Body of pancreas (tissue), 4 donors: ENCODE results near the gene QSOX1. TPM values are rescaled to one million over a fixed set of nuclear protein-coding genes. Genes with fewer than 3 reads are reported as not detected.

Experiments used
- ATAC-seq: fragments of 150-250 bp; one replicate; pipeline ENCODE4 v1.9.1; 2016
- DNase-seq, 4 donors: peaks; one replicate each; pipeline ENCODE4 v3.0.0-alpha.2; 2019
- H3K27ac ChIP-seq, 4 donors: fragments of 200-600 bp; sonication (generic); 1 replicate in 3 of 4; 2 replicates in 1 of 4; pipeline versions ENCODE4 v1.5.1 to v1.6.1; 2016 to 2019; ENCODE audit warnings: mild to moderate bottlenecking in 1 of 4, mixed read lengths in 1 of 4, moderate library complexity in 1 of 4
- H3K27me3 ChIP-seq, 2 donors: fragments of 200-600 bp; sonication (generic); one replicate each; pipeline ENCODE4 v1.6.0; 2016; ENCODE audit warnings: mild to moderate bottlenecking in 1 of 2
- H3K36me3 ChIP-seq, 2 donors: fragments of 200-600 bp; sonication (generic); replicated peaks in 1 of 2; 2 replicates each; pipeline ENCODE4 v1.5.1; 2016; ENCODE audit warnings: low read depth in 2 of 2; ENCODE audit not compliant: insufficient read depth in 1 of 2
- H3K4me1 ChIP-seq: fragments of 200-600 bp; sonication (generic); one replicate; pipeline ENCODE4 v1.6.0; 2016
- H3K4me3 ChIP-seq, 2 donors: fragments of 200-600 bp; sonication (generic); 1 replicate in 1 of 2; 2 replicates in 1 of 2; pipeline ENCODE4 v1.5.1; 2016 to 2019
- H3K9me3 ChIP-seq, 3 donors: fragments of 200-600 bp; sonication (generic); 1 replicate in 2 of 3; 2 replicates in 1 of 3; pipeline ENCODE4 v1.5.1; 2016
- POLR2A ChIP-seq, 3 donors: fragments of 450-650 bp; IDR thresholded peaks; one replicate each; pipeline ENCODE4 v1.6.1; 2016; ENCODE audit warnings: antibody characterized with exemption in 3 of 3, mild to moderate bottlenecking in 2 of 3
- WGBS, 2 donors: methylation state at CpG; one replicate each; pipeline ENCODE4 v1.1.5; 2017; 5-methylcytosine and 5-hydroxymethylcytosine counted together
- intact Hi-C: fragments of 100-400 bp; cut with DNase I; formaldehyde crosslinking; loops from one replicate; pipeline ENCODE4 v1.15.1; 2023
- total RNA-seq, 2 donors: library from RNA; depleted of rRNA; stranded (reverse); fragments of >200 nt; gene quantifications; one replicate each; pipeline ENCODE4 v1.1.0, GENCODE V29; 2016
- TF ChIP-seq, protein P1 (sequence below), 7 experiments: fragments of 450-650 bp in 4 of 7; fragments of 200-600 bp in 3 of 7; sonication (generic) in 3 of 7; IDR thresholded peaks; one replicate each; pipeline ENCODE4 v1.5.1; 2016 to 2019; ENCODE audit warnings: antibody characterized with exemption in 7 of 7

The QSOX1 gene
- total RNA-seq, 2 donors from 2014 or later, result 61.5 to 192 TPM

DNA sequence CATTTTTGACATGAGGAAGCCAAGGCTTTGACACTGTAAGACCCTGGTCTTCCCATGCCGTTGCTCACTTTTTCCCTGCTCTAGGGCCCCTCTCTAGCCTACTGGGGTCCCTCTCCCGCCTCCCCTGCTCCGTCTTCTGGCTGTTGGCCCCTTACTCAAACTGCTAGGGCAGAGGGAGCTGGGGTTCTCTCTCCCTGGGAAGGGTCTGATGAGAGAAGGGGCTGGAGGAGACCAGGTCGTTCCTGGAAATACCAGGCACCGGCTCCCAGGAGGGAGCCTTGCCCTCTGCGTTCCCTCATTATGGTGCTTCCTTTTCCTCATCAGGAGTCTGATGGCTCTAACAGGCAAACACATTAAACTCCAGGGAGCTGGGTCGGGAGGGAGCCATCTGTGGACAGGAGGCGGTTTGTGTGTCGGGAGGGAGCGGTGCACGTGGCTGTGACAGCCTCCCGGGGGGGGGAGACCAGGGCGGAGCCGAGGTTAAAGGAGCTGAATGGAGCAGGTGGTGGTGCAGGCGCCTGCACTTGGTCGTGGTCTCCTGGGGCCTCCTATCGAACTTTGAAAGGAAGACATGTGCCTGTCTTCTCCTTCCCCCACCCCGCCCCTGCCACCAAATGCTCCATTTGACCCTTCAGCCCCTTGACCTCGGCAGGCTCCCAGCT lies 40.0 kb downstream of the QSOX1 start:
- WGBS, 2 donors, result 77 to 91% methylated on average over 17 to 19 of the region's 19 CpGs
- DNase-seq, result no peak
- Histone ChIP-seq H3K4me1 (no peaks in the 10 kb centered on the region), H3K4me3 (no peak overlapping the region), H3K27me3 (no peaks in the 10 kb centered on the region), H3K36me3 (peaks cover 0 to 9% of the 10 kb centered on the region in 2 donors), H3K9me3 (no peaks in the 10 kb centered on the region), H3K27ac (no peak overlapping the region)
- ATAC-seq, result no peak
- intact Hi-C loops, result no loop called here
- no peak for TF ChIP-seq POLR2A (IDR thresholded peaks at IDR 0.05)
- TF ChIP-seq, protein P1, sequence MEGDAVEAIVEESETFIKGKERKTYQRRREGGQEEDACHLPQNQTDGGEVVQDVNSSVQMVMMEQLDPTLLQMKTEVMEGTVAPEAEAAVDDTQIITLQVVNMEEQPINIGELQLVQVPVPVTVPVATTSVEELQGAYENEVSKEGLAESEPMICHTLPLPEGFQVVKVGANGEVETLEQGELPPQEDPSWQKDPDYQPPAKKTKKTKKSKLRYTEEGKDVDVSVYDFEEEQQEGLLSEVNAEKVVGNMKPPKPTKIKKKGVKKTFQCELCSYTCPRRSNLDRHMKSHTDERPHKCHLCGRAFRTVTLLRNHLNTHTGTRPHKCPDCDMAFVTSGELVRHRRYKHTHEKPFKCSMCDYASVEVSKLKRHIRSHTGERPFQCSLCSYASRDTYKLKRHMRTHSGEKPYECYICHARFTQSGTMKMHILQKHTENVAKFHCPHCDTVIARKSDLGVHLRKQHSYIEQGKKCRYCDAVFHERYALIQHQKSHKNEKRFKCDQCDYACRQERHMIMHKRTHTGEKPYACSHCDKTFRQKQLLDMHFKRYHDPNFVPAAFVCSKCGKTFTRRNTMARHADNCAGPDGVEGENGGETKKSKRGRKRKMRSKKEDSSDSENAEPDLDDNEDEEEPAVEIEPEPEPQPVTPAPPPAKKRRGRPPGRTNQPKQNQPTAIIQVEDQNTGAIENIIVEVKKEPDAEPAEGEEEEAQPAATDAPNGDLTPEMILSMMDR (IDR thresholded peaks at IDR 0.05), result no peak

DNA sequence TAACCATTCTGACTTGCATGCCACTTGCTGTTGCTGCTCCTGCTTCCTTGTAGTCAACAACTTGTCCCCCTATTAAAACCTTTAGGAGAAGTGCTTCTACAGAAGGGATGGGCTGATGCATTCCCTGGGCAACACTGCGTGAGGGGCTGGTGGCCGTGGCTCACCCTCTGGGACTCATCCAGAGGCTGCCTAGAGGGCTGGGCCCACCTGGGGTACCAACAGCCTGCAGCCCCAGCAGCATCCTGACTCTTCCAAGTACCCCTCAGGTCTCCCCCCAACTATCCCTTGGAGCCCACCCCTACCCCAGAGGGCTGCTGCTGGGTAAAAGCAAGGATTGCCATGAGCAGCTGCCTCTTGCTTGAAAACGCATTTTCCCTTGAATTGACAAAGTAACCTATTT lies 40.7 kb downstream of the QSOX1 start:
- H3K9me3 ChIP-seq, result no peaks in the 10 kb centered on the region
- H3K27ac ChIP-seq, result no peak overlapping the region
- intact Hi-C loops, result no loop called here
- no peak overlapping the region for H3K4me3 ChIP-seq
- H3K36me3 ChIP-seq, result peaks cover 0 to 4% of the 10 kb centered on the region in 2 donors
- H3K27me3 ChIP-seq, result no peaks in the 10 kb centered on the region
- H3K4me1 ChIP-seq, result no peaks in the 10 kb centered on the region
- no peak for ATAC-seq
- WGBS, 2 donors, result 84 to 93% methylated on average over 3 of the region's 3 CpGs
- no peak for TF ChIP-seq POLR2A (IDR thresholded peaks at IDR 0.05)
- TF ChIP-seq, protein P1 (IDR thresholded peaks at IDR 0.05), result no peak
- no peak for DNase-seq

DNA sequence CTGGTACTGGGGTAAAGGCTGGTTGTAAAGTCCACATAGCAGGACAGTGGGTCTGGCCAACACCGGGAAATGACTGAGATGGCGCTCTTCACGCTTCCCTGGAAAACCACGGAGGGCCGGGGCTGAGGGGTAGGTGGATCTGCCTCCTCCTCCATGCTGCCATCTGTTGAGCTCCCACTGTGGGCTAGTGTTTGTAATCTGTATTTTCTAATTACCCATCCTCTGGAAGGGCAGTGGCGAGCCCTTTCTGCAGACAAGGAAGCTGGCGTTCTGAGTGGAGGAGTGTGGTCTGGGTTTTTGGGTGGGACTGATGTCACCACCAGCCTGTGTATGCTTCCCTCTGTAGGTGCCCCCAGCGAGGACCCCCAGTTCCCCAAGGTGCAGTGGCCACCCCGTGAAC lies 41.2 kb downstream of the QSOX1 start:
- ATAC-seq (no peak), DNase-seq (no peak)
- H3K27me3 ChIP-seq, result no peaks in the 10 kb centered on the region
- TF ChIP-seq, protein P1 (IDR thresholded peaks at IDR 0.05), result no peak
- no peak for TF ChIP-seq POLR2A (IDR thresholded peaks at IDR 0.05)
- H3K27ac ChIP-seq, result no peak overlapping the region
- no peak overlapping the region for H3K4me3 ChIP-seq
- H3K4me1 ChIP-seq, result no peaks in the 10 kb centered on the region
- H3K36me3 ChIP-seq, result peaks cover 0 to 1% of the 10 kb centered on the region in 2 donors
- WGBS, 2 donors, result 82 to 89% methylated on average over 8 to 9 of the region's 9 CpGs
- no peaks in the 10 kb centered on the region for H3K9me3 ChIP-seq
- intact Hi-C loops, result no loop called here

DNA sequence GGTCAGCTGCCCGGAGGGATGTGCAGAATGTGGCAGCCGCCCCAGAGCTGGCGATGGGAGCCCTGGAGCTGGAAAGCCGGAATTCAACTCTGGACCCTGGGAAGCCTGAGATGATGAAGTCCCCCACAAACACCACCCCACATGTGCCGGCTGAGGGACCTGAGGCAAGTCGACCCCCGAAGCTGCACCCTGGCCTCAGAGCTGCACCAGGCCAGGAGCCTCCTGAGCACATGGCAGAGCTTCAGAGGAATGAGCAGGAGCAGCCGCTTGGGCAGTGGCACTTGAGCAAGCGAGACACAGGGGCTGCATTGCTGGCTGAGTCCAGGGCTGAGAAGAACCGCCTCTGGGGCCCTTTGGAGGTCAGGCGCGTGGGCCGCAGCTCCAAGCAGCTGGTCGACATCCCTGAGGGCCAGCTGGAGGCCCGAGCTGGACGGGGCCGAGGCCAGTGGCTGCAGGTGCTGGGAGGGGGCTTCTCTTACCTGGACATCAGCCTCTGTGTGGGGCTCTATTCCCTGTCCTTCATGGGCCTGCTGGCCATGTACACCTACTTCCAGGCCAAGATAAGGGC lies 41.9 kb downstream of the QSOX1 start:
- H3K9me3 ChIP-seq, result no peaks in the 10 kb centered on the region
- peaks cover 0 to 1% of the 10 kb centered on the region in 2 donors for H3K36me3 ChIP-seq
- DNase-seq (no peak), ATAC-seq (no peak)
- H3K4me1 ChIP-seq, result no peaks in the 10 kb centered on the region
- WGBS, 2 donors, result 89 to 96% methylated on average over 4 to 15 of the region's 17 CpGs
- H3K4me3 ChIP-seq, result no peak overlapping the region
- no peaks in the 10 kb centered on the region for H3K27me3 ChIP-seq
- no peak overlapping the region for H3K27ac ChIP-seq
- intact Hi-C loops, result no loop called here
- TF ChIP-seq POLR2A (IDR thresholded peaks at IDR 0.05), result no peak
- TF ChIP-seq, protein P1 (IDR thresholded peaks at IDR 0.05), result no peak

DNA sequence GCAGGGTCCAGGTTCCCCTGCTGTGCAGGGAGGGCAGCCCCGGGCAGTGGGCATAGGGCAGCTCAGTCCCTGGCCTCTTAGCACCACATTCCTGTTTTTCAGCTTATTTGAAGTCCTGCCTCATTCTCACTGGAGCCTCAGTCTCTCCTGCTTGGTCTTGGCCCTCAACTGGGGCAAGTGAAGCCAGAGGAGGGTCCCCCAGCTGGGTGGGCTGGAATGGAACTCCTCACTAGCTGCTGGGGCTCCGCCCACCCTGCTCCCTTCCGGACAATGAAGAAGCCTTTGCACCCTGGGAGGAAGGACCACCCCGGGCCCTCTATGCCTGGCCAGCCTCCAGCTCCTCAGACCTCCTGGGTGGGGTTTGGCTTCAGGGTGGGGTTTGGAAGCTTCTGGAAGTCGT lies 42.6 kb downstream of the QSOX1 start:
- H3K36me3 ChIP-seq, result peaks cover 0 to 1% of the 10 kb centered on the region in 2 donors
- no peak overlapping the region for H3K4me3 ChIP-seq
- H3K27me3 ChIP-seq, result no peaks in the 10 kb centered on the region
- intact Hi-C loops, result no loop called here
- DNase-seq (no peak), ATAC-seq (no peak)
- no peaks in the 10 kb centered on the region for H3K4me1 ChIP-seq
- WGBS, 2 donors, result 80% methylated on average over 4 of the region's 5 CpGs; no CpG with 5 or more reads in 1 of the 2 donors
- no peak overlapping the region for H3K27ac ChIP-seq
- H3K9me3 ChIP-seq, result no peaks in the 10 kb centered on the region
- TF ChIP-seq, protein P1 (IDR thresholded peaks at IDR 0.05), result no peak
